ENCODE data around the gene BRCA1.

GRCh38 chr17:43015579-43015978 lies 109.6 kb downstream of the BRCA1 start:
- TF ChIP-seq TCF4 (CRISPR knock-in tag; IDR thresholded peaks at IDR 0.05; ENCODE audit: borderline replicate concordance) (no peak), ZFP30 (CRISPR knock-in tag; IDR thresholded peaks at IDR 0.05) (no peak), PPARA (CRISPR knock-in tag; IDR thresholded peaks at IDR 0.05; ENCODE audit: borderline replicate concordance) (no peak), CSDC2 (CRISPR knock-in tag; IDR thresholded peaks at IDR 0.05) (no peak), OSR1 (CRISPR knock-in tag; IDR thresholded peaks at IDR 0.05) (no peak)
- TF ChIP-seq, protein P1, sequence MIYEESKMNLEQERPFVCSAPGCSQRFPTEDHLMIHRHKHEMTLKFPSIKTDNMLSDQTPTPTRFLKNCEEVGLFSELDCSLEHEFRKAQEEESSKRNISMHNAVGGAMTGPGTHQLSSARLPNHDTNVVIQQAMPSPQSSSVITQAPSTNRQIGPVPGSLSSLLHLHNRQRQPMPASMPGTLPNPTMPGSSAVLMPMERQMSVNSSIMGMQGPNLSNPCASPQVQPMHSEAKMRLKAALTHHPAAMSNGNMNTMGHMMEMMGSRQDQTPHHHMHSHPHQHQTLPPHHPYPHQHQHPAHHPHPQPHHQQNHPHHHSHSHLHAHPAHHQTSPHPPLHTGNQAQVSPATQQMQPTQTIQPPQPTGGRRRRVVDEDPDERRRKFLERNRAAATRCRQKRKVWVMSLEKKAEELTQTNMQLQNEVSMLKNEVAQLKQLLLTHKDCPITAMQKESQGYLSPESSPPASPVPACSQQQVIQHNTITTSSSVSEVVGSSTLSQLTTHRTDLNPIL (CRISPR knock-in tag; IDR thresholded peaks at IDR 0.05; ENCODE audit: low read depth) = no peak
- TF ChIP-seq, protein P2, sequence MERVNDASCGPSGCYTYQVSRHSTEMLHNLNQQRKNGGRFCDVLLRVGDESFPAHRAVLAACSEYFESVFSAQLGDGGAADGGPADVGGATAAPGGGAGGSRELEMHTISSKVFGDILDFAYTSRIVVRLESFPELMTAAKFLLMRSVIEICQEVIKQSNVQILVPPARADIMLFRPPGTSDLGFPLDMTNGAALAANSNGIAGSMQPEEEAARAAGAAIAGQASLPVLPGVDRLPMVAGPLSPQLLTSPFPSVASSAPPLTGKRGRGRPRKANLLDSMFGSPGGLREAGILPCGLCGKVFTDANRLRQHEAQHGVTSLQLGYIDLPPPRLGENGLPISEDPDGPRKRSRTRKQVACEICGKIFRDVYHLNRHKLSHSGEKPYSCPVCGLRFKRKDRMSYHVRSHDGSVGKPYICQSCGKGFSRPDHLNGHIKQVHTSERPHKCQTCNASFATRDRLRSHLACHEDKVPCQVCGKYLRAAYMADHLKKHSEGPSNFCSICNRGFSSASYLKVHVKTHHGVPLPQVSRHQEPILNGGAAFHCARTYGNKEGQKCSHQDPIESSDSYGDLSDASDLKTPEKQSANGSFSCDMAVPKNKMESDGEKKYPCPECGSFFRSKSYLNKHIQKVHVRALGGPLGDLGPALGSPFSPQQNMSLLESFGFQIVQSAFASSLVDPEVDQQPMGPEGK (CRISPR knock-in tag; IDR thresholded peaks at IDR 0.05; ENCODE audit: borderline replicate concordance) = no peak
